C4-2B (cell line): ENCODE data around the gene ELMO2.

Experiments
- CTCF ChIP-seq: fragments of 450-650 bp; conservative IDR thresholded peaks from 2 replicates; pipeline ENCODE4 v1.5.1; 2017; ENCODE audit warnings: mild to moderate bottlenecking
- ZFX ChIP-seq: fragments of 450-650 bp; IDR thresholded peaks from 2 replicates; pipeline ENCODE4 v1.6.1; 2017

DNA sequence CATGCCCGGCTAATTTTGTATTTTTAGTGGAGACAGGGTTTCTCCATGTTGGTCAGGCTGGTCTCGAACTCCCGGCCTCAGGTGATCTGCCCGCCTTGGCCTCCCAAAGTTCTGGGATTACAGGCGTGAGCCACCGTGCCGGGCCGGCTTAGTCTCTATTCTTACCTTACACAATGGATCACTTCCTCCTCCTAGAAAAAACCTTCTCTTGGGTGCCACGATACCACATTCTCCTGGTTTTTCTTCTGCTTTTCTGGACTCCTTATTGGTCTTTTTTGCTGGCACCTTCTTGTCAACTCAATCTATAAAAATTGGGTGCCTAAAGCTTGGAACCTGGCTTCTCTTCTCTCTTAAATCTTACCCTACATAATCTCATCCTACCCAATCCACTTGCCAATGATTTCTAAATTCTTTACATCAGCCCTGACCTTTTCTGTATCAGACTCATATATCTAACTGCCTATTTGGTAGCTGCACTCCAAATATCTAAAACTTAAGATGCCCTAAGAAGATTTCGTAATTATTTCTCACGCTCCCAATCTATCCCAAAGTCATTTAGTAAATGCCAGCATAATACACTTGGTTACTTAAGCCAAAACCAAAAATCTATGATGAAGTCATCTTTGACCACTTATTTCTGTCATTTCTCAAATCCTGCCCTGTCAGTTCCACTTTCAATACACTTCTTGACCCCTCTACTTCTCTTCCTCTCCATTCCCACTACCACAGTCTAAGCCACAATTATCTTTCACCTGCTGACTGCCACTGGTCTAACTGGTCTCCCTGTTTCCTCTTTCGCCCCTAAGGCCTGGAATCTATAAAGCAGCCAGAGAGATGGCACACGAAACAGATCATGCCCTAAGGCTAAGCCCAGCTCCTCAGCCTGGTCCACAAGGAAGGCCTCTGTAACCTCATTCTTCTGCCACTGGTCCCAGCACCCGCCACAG lies 43.2 kb downstream of the ELMO2 start:
- TF ChIP-seq CTCF (no peak), ZFX (no peak)
